Measurements from ENCODE around the gene CHST8. TPM values are rescaled to one million over a fixed set of nuclear protein-coding genes. Genes with fewer than 3 reads are reported as not detected.

CHST8 gene
- total and polyA plus RNA-seq, 2 of the 13 experiments (the other 11 are each of a cell fraction or from before 2014, with no cell fraction given): not detected

DNA sequence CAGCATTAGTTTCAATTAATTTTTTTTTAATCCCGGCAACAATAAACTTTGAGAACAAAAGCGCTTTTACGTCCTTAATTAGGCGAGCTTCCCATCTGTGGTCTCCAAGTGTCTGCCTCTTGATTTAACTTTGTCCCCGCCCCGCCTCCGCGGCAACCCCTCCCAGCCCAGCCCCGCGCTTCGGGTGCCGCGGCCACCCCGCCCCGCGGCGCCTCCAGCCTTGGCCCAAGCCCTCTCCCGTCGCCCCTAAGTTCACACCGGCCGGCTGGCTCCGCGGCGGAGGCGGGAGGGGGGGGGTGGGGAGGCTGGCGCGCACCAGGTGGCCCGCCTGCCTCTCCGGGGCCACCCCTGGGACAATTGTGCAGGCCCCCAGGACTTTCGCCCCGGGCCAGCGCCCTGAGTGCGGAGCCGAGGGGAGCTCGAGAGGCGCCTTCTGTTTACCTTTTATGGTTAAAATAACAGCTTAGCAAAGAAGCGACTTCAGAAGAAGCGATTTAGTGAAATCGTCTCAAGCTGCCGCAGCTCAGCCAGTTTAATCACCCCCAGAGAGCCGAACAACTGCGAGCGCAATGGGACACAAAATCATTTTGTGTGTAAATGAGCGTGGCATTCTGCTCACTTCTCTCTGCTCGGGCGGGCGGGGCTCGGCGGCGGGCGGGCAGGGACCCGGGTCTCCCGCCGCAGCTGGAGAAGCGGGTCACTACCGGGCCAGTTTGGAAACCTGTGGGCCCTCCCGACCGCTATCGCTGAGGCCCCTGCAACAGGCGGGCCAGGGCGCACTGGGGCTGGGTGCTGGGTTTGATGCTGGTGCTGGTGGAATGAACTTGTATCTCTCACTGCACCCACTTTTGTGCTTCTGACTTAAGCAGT is 176.3 kb downstream of the CHST8 start:
- H3K27me3 ChIP-seq (ENCODE audit: control insufficient read depth in 1 of 2, insufficient read depth in 2 of 2, low read length in 2 of 2): peaks cover 0 to 5% of the 10 kb centered on the region in 2 experiments; a peak in 1 of 5 replicates
- no peaks in the 10 kb centered on the region for H4K20me1 ChIP-seq (ENCODE audit: insufficient read depth, low read length)
- H3K27ac ChIP-seq (ENCODE audit: extremely low read length, insufficient read depth, low read length): no peak overlapping the region
- H3K4me3 ChIP-seq (replicated peaks in 1 of 3; ENCODE audit: insufficient read depth in 1 of 3, low read depth in 2 of 3, low read length in 3 of 3): peak overlapping the region in 1 of 3 experiments; percentile 89; a peak in 1 of 6 replicates
- no peak overlapping the region for H2AFZ ChIP-seq (ENCODE audit: low read length)
- peak overlapping the region; percentile 69; the same call in 1 of the 2 replicates for H3K4me2 ChIP-seq (ENCODE audit: low read depth, low read length)
- intact Hi-C loops (cut with micrococcal nuclease; ENCODE audit: unreplicated experiment): no loop called here
- in situ Hi-C loops (cut with HindIII; ENCODE audit: extremely low pct_ligation_motif_present, low pct_unique_long_range_greater_than_20kb): no loop called here
- FAIRE-seq (no peak), ATAC-seq (no peak), DNase-seq (ENCODE audit: low spot score) (no peak)
- peaks cover 17% of the 10 kb centered on the region for H3K4me1 ChIP-seq (ENCODE audit: insufficient read depth, low read length)
- peaks cover 6 to 28% of the 10 kb centered on the region in 2 experiments for H3K36me3 ChIP-seq (replicated peaks in 1 of 2; ENCODE audit: control insufficient read depth in 1 of 2, insufficient read depth in 2 of 2, low read length in 2 of 2)
- no peaks in the 10 kb centered on the region for H3K79me2 ChIP-seq (ENCODE audit: insufficient read depth, low read length)
- H3K9ac ChIP-seq (ENCODE audit: insufficient read depth, low read depth, low read length): no peak overlapping the region
- ChIA-PET CTCF (ENCODE audit: low intra/inter-chr PET ratio, low total read pairs) (no interaction called here), POLR2A (interaction anchor here (1.1 kb wide), 1 partner anchor 15 kb away, joined by 3 read pairs; no protein-coding TSS in a partner anchor)
- 97% methylated on average over 59 of the region's 61 CpGs for WGBS (ENCODE audit: low lambda C conversion rate)
- BruUV-seq (replicated peaks): no TSS peak
- H3K9me3 ChIP-seq (ENCODE audit: low read length): no peaks in the 10 kb centered on the region
- TF ChIP-seq AGO2 (optimal IDR thresholded peaks at IDR 0.05; ENCODE audit: low read depth, low read length): peak; percentile 58
- TF ChIP-seq, protein P1, sequence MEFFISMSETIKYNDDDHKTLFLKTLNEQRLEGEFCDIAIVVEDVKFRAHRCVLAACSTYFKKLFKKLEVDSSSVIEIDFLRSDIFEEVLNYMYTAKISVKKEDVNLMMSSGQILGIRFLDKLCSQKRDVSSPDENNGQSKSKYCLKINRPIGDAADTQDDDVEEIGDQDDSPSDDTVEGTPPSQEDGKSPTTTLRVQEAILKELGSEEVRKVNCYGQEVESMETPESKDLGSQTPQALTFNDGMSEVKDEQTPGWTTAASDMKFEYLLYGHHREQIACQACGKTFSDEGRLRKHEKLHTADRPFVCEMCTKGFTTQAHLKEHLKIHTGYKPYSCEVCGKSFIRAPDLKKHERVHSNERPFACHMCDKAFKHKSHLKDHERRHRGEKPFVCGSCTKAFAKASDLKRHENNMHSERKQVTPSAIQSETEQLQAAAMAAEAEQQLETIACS (CRISPR knock-in tag; IDR thresholded peaks at IDR 0.05): no peak

DNA sequence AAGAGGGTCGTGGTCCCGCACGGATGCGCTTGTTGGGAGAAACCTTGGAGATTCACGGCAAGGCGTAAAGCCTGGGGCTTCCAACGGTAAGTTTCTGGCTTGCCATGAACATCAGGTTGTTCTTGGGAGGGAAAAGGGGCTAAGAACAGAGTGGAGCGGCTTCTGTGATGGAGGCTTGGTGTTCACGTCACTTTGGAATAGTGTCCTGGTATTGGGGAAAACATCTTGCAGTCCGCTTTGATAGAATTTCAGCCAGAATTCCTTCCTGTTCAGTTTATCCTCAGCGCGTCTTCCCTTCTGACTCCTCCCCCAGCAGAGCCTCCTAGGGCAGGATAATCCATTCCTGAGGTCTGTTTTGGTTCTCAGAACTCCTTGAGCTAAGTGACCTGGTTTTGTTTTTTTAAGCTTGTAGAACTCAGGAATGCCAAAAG is 176.9 kb downstream of the CHST8 start:
- Histone ChIP-seq H4K20me1 (ENCODE audit: insufficient read depth, low read length) (no peaks in the 10 kb centered on the region), H3K79me2 (ENCODE audit: insufficient read depth, low read length) (no peaks in the 10 kb centered on the region), H3K27ac (ENCODE audit: extremely low read length, insufficient read depth, low read length) (no peak overlapping the region), H3K9ac (ENCODE audit: insufficient read depth, low read depth, low read length) (no peak overlapping the region), H3K36me3 (replicated peaks in 1 of 2; ENCODE audit: control insufficient read depth in 1 of 2, insufficient read depth in 2 of 2, low read length in 2 of 2) (peaks cover 6 to 31% of the 10 kb centered on the region in 2 experiments), H3K4me3 (replicated peaks in 1 of 3; ENCODE audit: insufficient read depth in 1 of 3, low read depth in 2 of 3, low read length in 3 of 3) (no peak overlapping the region), H3K27me3 (ENCODE audit: control insufficient read depth in 1 of 2, insufficient read depth in 2 of 2, low read length in 2 of 2) (0 out of 5 replicates have a peak, but pooled peaks cover 0 to 4% of the 10 kb centered on the region in 2 experiments), H2AFZ (ENCODE audit: low read length) (no peak overlapping the region), H3K4me1 (ENCODE audit: insufficient read depth, low read length) (peaks cover 24% of the 10 kb centered on the region), H3K9me3 (ENCODE audit: low read length) (no peaks in the 10 kb centered on the region), H3K4me2 (ENCODE audit: low read depth, low read length) (no peak overlapping the region)
- DNase-seq (ENCODE audit: low spot score) (no peak), ATAC-seq (no peak), FAIRE-seq (no peak)
- no TSS peak for BruUV-seq (replicated peaks)
- POLR2A ChIA-PET: no interaction called here
- CTCF ChIA-PET (ENCODE audit: low intra/inter-chr PET ratio, low total read pairs): no interaction called here
- WGBS (ENCODE audit: low lambda C conversion rate): 98% methylated on average over 12 of the region's 12 CpGs
- in situ Hi-C loops (cut with HindIII; ENCODE audit: extremely low pct_ligation_motif_present, low pct_unique_long_range_greater_than_20kb): no loop called here
- intact Hi-C loops (cut with micrococcal nuclease; ENCODE audit: unreplicated experiment): no loop called here
- TF ChIP-seq, protein P2, sequence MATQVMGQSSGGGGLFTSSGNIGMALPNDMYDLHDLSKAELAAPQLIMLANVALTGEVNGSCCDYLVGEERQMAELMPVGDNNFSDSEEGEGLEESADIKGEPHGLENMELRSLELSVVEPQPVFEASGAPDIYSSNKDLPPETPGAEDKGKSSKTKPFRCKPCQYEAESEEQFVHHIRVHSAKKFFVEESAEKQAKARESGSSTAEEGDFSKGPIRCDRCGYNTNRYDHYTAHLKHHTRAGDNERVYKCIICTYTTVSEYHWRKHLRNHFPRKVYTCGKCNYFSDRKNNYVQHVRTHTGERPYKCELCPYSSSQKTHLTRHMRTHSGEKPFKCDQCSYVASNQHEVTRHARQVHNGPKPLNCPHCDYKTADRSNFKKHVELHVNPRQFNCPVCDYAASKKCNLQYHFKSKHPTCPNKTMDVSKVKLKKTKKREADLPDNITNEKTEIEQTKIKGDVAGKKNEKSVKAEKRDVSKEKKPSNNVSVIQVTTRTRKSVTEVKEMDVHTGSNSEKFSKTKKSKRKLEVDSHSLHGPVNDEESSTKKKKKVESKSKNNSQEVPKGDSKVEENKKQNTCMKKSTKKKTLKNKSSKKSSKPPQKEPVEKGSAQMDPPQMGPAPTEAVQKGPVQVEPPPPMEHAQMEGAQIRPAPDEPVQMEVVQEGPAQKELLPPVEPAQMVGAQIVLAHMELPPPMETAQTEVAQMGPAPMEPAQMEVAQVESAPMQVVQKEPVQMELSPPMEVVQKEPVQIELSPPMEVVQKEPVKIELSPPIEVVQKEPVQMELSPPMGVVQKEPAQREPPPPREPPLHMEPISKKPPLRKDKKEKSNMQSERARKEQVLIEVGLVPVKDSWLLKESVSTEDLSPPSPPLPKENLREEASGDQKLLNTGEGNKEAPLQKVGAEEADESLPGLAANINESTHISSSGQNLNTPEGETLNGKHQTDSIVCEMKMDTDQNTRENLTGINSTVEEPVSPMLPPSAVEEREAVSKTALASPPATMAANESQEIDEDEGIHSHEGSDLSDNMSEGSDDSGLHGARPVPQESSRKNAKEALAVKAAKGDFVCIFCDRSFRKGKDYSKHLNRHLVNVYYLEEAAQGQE (IDR thresholded peaks at IDR 0.05; ENCODE audit: borderline replicate concordance in 1 of 2, low read depth in 1 of 2, low read length in 2 of 2): no peak
- TF ChIP-seq, protein P3, sequence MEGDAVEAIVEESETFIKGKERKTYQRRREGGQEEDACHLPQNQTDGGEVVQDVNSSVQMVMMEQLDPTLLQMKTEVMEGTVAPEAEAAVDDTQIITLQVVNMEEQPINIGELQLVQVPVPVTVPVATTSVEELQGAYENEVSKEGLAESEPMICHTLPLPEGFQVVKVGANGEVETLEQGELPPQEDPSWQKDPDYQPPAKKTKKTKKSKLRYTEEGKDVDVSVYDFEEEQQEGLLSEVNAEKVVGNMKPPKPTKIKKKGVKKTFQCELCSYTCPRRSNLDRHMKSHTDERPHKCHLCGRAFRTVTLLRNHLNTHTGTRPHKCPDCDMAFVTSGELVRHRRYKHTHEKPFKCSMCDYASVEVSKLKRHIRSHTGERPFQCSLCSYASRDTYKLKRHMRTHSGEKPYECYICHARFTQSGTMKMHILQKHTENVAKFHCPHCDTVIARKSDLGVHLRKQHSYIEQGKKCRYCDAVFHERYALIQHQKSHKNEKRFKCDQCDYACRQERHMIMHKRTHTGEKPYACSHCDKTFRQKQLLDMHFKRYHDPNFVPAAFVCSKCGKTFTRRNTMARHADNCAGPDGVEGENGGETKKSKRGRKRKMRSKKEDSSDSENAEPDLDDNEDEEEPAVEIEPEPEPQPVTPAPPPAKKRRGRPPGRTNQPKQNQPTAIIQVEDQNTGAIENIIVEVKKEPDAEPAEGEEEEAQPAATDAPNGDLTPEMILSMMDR (CRISPR knock-in tag; IDR thresholded peaks at IDR 0.05): no peak
- TF ChIP-seq, protein P4, sequence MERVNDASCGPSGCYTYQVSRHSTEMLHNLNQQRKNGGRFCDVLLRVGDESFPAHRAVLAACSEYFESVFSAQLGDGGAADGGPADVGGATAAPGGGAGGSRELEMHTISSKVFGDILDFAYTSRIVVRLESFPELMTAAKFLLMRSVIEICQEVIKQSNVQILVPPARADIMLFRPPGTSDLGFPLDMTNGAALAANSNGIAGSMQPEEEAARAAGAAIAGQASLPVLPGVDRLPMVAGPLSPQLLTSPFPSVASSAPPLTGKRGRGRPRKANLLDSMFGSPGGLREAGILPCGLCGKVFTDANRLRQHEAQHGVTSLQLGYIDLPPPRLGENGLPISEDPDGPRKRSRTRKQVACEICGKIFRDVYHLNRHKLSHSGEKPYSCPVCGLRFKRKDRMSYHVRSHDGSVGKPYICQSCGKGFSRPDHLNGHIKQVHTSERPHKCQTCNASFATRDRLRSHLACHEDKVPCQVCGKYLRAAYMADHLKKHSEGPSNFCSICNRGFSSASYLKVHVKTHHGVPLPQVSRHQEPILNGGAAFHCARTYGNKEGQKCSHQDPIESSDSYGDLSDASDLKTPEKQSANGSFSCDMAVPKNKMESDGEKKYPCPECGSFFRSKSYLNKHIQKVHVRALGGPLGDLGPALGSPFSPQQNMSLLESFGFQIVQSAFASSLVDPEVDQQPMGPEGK (CRISPR knock-in tag; IDR thresholded peaks at IDR 0.05): no peak
- no peak for TF ChIP-seq ZNF572 (CRISPR knock-in tag; IDR thresholded peaks at IDR 0.05)

Measured in HepG2 (cell line).